Measurements from ENCODE around the gene ADAMTS10.

- TF ChIP-seq EZH2phosphoT487 (IDR thresholded peaks at IDR 0.05; ENCODE audit: borderline replicate concordance, low read depth, low read length), result no peak
- TF ChIP-seq, protein P1, sequence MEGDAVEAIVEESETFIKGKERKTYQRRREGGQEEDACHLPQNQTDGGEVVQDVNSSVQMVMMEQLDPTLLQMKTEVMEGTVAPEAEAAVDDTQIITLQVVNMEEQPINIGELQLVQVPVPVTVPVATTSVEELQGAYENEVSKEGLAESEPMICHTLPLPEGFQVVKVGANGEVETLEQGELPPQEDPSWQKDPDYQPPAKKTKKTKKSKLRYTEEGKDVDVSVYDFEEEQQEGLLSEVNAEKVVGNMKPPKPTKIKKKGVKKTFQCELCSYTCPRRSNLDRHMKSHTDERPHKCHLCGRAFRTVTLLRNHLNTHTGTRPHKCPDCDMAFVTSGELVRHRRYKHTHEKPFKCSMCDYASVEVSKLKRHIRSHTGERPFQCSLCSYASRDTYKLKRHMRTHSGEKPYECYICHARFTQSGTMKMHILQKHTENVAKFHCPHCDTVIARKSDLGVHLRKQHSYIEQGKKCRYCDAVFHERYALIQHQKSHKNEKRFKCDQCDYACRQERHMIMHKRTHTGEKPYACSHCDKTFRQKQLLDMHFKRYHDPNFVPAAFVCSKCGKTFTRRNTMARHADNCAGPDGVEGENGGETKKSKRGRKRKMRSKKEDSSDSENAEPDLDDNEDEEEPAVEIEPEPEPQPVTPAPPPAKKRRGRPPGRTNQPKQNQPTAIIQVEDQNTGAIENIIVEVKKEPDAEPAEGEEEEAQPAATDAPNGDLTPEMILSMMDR (conservative IDR thresholded peaks at IDR 0.05; ENCODE audit: low read length), result no peak
Observed at GRCh38 chr19:8641221-8641907, 30.8 kb upstream of the ADAMTS10 start.

All from OCI-LY7 (cell line).